NCI-H1092 treated with DMSO at 0.1 percent for 48 hours (cell line): ENCODE data around the gene ATP8A2.
A peak's percentile ranks its signal among the peaks of the same experiment; 100 is the strongest.
"Not testable (repeated sequence)": the region's sequence is repeated elsewhere in the genome, so short reads cannot be mapped to it uniquely, and the experiment has no call there.

Source experiments
- DNase-seq: peaks from one replicate; lab custom pipeline; 2025; lab: John Stamatoyannopoulos, UW

Gene ATP8A2

DNA sequence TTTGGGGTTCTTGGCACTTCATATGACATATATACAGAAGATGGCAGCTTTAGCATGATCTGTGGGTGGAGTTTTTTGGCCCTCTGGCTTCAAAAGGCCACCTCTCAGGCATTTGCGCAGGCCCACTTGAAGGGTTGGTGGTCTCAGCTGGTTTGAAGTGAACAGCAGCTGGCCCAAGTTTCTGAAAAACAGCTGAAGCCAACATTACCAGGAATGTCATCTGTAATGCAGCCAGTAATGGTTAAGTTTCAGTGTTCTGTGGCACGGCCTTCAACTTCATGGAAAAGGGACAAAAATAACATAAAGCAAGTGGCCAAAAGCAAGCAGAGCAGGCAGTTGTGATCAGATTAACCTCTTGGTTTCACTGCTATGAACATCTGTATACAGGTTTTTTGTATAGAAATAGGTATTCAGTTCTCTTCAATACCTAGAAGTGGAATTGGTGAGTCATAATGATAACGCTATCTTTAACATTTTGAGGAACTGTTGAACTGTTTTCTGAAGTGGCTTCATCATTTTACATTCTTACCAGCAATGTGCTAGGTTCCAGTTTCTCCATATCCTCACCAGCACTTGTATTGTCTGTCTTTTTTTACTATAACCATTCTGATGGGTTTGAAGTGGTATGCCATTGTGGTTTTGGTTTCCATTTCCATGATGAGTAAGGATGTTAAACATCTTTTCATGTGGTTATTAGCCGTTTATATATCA lies 434.6 kb downstream of the ATP8A2 start:
- DNase-seq: no peak

GRCh38 chr13:25807562-25807961 lies 435.8 kb downstream of the ATP8A2 start:
- no peak for DNase-seq

GRCh38 chr13:25811506-25811905 lies 439.7 kb downstream of the ATP8A2 start:
- no peak for DNase-seq

GRCh38 chr13:25816239-25816638 lies 444.5 kb downstream of the ATP8A2 start:
- peak; percentile 39 for DNase-seq

DNA sequence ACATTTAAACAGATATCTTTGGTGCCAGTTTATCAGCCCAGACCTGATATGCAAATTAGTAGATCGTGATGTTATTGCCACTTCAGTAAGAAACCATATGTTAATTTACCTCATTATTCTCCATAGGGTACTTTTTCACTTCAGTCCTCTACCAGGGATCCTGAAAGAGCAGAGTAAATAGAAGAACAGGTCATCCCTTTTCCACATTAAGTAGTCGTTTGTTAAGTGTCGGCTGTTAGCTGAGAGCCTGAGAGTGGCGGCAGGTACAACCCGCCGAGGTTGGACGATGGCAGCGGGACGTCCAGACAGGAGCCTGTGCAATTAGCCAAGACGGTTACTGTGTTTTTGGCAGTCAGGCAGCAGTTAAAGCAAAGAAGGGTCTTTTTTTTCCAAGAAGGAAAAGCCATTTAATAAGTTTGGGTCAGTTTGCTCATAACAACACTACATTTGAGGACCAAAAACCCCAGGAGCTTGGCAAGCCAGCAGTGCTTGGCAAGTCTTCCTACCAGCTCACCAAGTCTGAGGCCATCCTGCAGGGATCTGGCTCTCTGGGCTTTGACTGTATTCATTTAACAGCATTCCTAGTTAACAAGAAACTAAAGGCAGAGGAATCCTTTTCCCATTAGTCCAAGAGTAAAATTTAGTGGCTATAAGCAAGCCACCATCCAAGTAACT lies 448.2 kb downstream of the ATP8A2 start:
- peak; percentile 85 for DNase-seq

DNA sequence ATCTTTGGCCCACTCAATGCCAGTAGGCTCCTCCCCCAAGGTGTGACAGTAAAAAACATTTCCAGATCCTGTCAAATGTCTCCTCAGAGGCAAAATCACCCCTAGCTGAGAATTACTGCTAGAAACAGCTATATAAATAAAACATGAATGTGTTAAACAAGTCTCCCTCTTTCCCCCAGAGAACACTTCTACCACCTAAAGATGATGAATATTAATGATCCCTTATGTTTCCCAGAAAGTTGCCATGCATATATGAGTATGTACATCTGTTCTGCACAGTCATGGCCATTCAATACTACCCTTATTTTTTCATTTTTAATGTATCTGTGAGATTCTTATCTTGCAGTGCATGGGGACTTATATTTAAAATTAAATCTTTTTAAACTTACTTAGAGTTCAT lies 450.0 kb downstream of the ATP8A2 start:
- no peak for DNase-seq

GRCh38 chr13:25827221-25827620 lies 455.4 kb downstream of the ATP8A2 start:
- not testable (repeated sequence) for DNase-seq

DNA sequence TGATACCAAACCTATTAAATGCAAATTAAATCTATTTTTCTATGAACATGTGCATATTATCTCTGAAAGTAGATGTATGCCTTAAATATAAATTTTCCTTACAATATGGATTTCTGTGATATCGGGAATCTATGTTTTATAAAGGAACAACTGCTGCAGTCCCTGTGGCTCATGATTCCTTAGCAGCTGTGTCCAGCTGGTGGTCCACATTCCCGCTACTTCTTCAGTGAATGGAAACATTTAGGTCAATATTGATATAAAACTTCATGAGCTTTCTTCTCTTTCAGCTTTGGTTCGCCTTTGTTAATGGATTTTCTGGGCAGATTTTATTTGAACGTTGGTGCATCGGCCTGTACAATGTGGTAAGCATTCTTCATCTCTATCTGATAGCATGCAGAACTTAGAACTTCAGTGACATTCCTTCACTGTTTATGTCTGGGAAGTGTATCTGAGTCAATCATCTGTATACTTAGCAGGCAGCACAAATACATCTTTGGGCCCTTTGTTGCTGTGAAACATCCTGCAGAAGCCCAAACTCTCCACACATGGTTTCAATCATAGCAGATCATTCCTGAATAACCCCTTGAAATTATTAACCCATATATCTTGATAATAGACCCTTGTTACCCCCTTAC lies 456.2 kb downstream of the ATP8A2 start:
- DNase-seq: no peak

- DNase-seq: no peak
Observed at GRCh38 chr13:25833761-25834160, 462.0 kb downstream of the ATP8A2 start.

DNA sequence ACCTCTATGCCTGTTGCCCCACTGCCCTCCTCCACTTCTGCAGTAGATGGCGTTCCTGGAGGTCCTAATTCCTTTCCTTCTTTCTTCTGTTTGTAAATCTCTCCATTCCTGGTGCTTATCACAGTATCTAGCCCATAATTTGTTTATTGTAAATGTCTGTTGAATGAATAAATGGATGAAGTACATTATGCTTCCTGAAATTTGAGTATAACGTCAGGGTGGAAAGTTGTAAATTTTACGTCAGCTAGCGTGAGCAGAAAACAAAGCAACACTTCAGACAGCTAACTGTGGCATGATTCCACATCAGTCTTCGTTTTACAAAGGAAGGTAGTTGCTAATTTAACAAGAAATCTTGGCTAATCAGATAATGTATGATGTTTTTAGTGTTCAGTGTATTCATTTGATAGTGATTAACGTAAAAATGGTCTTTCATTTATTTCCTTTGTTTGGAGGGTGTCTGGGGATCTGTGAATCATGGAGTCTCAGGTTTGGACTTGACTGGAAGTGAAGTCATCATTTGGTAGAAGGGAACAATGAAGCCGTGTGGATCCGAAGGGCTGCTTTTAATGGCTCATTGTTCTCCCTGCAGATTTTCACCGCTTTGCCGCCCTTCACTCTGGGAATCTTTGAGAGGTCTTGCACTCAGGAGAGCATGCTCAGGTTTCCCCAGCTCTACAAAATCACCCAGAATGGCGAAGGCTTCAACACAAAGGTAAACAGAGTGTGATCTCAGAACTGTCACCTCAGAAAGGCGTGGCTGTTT lies 465.0 kb downstream of the ATP8A2 start:
- no peak for DNase-seq

DNA sequence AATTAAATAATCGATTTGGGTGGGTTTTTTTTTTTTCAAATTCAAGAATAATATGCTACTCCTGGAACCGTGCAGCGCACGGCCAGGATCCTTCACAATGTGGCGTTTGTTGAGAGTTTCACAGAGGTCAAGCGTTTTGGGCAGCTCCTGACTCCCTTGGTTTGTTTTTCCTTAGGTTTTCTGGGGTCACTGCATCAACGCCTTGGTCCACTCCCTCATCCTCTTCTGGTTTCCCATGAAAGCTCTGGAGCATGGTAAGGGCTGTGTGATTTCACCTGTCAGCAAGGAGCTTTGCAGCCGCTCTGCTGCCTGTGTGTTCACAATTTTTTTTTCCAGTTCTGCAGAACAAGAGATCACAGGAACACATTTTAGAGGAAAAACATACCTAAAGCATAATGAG lies 467.6 kb downstream of the ATP8A2 start:
- no peak for DNase-seq

DNA sequence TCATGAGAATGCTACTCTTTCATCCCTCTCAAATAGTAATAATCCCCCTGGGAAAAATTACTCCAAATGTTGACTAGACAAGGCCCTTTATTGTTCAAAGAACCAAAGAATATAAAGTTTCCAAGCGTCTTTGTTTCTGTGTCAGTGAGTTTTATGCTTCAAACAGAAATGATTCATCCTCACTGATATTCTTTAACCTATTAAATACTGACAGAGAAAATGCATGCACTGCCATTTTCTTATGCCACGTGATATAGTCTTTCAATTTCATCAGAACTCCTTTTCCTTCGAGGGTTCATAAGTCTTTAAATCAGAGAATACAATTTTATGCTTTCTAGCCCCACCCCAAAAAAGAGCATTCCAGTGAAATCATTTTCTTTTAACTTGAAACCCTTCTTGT lies 468.5 kb downstream of the ATP8A2 start:
- no peak for DNase-seq

DNA sequence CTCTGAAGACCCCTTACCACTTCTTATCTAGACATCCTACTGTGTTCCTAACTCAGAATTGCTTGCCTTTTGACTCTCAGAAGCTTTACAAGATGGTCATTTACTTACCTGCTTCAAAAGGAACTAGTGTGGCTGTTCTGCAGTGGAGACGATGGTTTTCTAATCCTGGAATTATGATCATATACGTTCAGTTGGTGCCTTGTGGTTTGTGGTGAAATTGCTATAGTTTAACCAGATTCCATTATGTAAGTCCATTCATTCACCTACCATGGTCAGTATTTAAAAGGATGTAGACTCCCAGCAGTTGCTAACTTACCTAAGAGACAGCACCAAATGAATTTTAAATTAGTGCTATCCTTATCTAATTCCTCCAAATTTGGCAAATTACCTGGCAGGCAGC lies 469.2 kb downstream of the ATP8A2 start:
- no peak for DNase-seq

DNA sequence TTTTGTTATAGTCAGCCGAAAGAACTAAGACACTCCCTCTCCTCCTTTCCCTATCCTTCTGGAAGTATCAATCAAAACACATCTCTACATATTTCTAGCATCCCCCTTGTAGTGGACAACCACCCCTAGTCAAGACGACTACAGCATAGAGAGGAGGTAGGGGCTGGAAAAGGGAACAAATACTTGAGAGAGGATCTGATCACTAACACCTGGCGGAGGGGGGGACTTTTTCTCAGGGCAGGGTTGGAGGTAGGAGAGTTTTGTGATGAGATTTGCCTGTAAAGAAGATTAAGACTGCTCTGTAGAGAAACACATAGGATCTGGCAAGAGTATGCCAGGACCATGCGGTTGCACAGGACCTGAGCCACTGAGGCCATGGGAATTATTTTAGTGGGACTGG lies 471.9 kb downstream of the ATP8A2 start:
- DNase-seq: no peak

- no peak for DNase-seq
Observed at GRCh38 chr13:25844559-25845434, 473.0 kb downstream of the ATP8A2 start.

DNA sequence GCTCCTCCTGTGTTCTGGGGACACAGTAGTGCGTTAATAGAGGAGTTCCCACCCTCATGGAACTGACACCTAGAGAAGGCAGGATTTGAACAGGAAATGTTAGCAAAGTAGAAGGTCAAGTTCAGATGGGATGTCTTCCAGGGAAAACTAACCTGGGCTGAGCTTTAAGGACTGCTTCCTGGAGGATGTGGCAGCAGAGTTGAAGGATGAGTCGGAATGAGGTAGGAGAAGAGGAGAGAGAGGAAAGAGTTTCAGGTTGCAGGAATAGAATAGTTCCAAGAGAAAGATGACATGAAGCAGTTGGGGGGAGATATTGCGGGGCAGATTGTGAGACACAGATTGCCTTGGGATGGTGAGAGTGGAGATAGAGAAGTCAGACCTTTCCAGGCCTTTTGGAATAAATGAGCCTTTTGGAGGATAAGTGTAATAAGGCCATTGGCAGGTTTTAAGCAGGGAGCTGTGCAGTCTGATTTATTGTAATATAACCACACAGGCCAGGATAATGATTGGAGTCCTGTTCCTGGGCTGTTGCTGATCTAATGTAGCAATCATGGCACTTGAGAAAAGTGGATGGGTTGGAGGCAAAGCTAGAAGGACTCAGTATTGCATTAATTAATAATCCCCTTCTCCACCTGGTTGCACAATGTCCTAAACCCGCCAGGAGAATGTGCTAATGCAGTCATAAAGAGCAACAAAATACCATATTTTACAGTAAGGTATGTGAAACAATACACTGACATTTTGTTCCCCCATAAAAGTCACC lies 474.6 kb downstream of the ATP8A2 start:
- no peak for DNase-seq

GRCh38 chr13:25847145-25847544 lies 475.4 kb downstream of the ATP8A2 start:
- DNase-seq: no peak

GRCh38 chr13:25847635-25848626 lies 476.2 kb downstream of the ATP8A2 start:
- no peak for DNase-seq
